K562 (cell line): ENCODE results near the gene SLC38A10. TPM values are rescaled to one million over a fixed set of nuclear protein-coding genes. Genes with fewer than 3 reads are reported as not detected.

Source experiments
- ETV6 ChIP-seq, 3 experiments: fragments of 150-350 bp in 1 of 3; sonication (generic) in 1 of 3; formaldehyde crosslinking in 1 of 3; IDR thresholded peaks; 2 replicates each; pipeline versions ENCODE4 v1.6.1 to v1.8.0; 2014 to 2022; ENCODE audit warnings: borderline replicate concordance in 2 of 3, low read depth in 2 of 3, antibody characterized with exemption in 1 of 3, low read length in 1 of 3, mild to moderate bottlenecking in 1 of 3, missing genetic modification reagents in 1 of 3
- HNRNPK ChIP-seq: fragments of 200-400 bp; formaldehyde crosslinking; IDR thresholded peaks from one replicate; pipeline ENCODE4 v1.6.1; 2018; ENCODE audit warnings: mild to moderate bottlenecking, low read depth, low read length; ENCODE audit not compliant: poor library complexity, severe bottlenecking
- MBD2 ChIP-seq: sonication (generic); IDR thresholded peaks from 2 replicates; pipeline ENCODE4 v1.6.1; 2016; ENCODE audit warnings: low read depth, borderline replicate concordance
- NFIC ChIP-seq: fragments of 450-650 bp; IDR thresholded peaks from 2 replicates; pipeline ENCODE4 v1.6.1; 2017; ENCODE audit warnings: mild to moderate bottlenecking, inconsistent platforms
- RBM34 ChIP-seq: fragments of 200-400 bp; formaldehyde crosslinking; IDR thresholded peaks from 2 replicates; pipeline ENCODE4 v1.6.1; 2018; ENCODE audit warnings: low read length, borderline replicate concordance; ENCODE audit not compliant: insufficient read depth
- RNF2 ChIP-seq: sonication (generic); IDR thresholded peaks from 2 replicates; pipeline ENCODE4 v1.6.1; 2016
- SMARCA4 ChIP-seq: fragments of 450-650 bp; IDR thresholded peaks from 2 replicates; pipeline ENCODE4 v1.6.1; 2016
- TAL1 ChIP-seq: fragments of 450-650 bp; IDR thresholded peaks from 2 replicates; pipeline ENCODE4 v1.6.1; 2016; ENCODE audit warnings: mild to moderate bottlenecking
- TARDBP ChIP-seq: fragments of 450-650 bp; IDR thresholded peaks from 2 replicates; pipeline ENCODE4 v1.6.1; 2016
- TEAD4 ChIP-seq, 2 experiments: sonication (generic) in 1 of 2; formaldehyde crosslinking in 1 of 2; IDR thresholded peaks; 2 replicates each; pipeline versions ENCODE4 v1.6.1 to v1.8.0; 2012 to 2022; ENCODE audit warnings: borderline replicate concordance in 1 of 2, inconsistent platforms in 1 of 2, low read length in 1 of 2, mild to moderate bottlenecking in 1 of 2, missing genetic modification reagents in 1 of 2
- U2AF1 ChIP-seq: fragments of 200-400 bp; formaldehyde crosslinking; optimal IDR thresholded peaks from 2 replicates; pipeline ENCODE3; 2017; ENCODE audit warnings: mild to moderate bottlenecking, low read depth, low read length, moderate library complexity
- ZNF174 ChIP-seq: fragments of 250-450 bp; sonication (Bioruptor Pico); IDR thresholded peaks from 2 replicates; pipeline ENCODE4 v1.4.0; 2020; ENCODE audit warnings: mild to moderate bottlenecking
- ZNF584 ChIP-seq: fragments of 200-800 bp; sonication (Bioruptor generic); IDR thresholded peaks from 2 replicates; pipeline ENCODE4 v1.6.1; 2016; ENCODE audit warnings: low read depth, mild to moderate bottlenecking, missing genetic modification characterization, missing compliant biosample characterization
- ZNF699 ChIP-seq: fragments of 250-450 bp; sonication (Bioruptor Pico); IDR thresholded peaks from 2 replicates; pipeline ENCODE4 v1.8.0; 2021; ENCODE audit warnings: mild to moderate bottlenecking, moderate library complexity; ENCODE audit not compliant: insufficient replicate concordance
- polyA plus RNA-seq, 8 experiments: library from polyadenylated mRNA; depleted of rRNA in 4 of 8; stranded (reverse) in 5 of 8; unstranded in 3 of 8; fragments of >200 nt; fragmentation: Nextera tagmentation in 2 of 8; fragmentation: Illumina TruSeq in 1 of 8; extraction: Ambion mirVana in 2 of 8; extraction: Trizol in 1 of 8; gene quantifications; 2 replicates each; pipeline versions ENCODE4 v1.2.1 to v1.2.3, GENCODE V29; 2011 to 2014; ENCODE audit warnings: inconsistent platforms in 1 of 8, missing spikeins in 1 of 8
- total RNA-seq, 7 experiments: library from RNA; depleted of rRNA in 6 of 7; stranded (reverse); fragments of >200 nt in 6 of 7; fragmentation: Illumina TruSeq in 2 of 7; extraction: Trizol in 2 of 7; gene quantifications; 2 replicates each; pipeline versions ENCODE4 v1.2.1 to v1.2.3, GENCODE V29; 2011 to 2021; ENCODE audit warnings: low replicate concordance in 1 of 7
- TF ChIP-seq, protein P1 (sequence below): fragments of 450-650 bp; IDR thresholded peaks from one replicate; pipeline ENCODE4 v1.6.1; 2018; ENCODE audit warnings: mild to moderate bottlenecking, moderate library complexity; ENCODE audit not compliant: partially characterized antibody
- TF ChIP-seq, protein P2 (sequence below): fragments of 450-650 bp; formaldehyde crosslinking; IDR thresholded peaks from 2 replicates; pipeline ENCODE4 v1.4.0; 2020; ENCODE audit warnings: mild to moderate bottlenecking, mixed read lengths

Gene SLC38A10
- total and polyA plus RNA-seq, 9 of the 15 experiments (the other 6 are each of a cell fraction or from before 2014, with no cell fraction given): 0.45 to 54.2 (median 13.8) TPM

GRCh38 chr17:81295031-81295675 lies at the start of gene SLC38A10 (continued):
- TF ChIP-seq TEAD4 (IDR thresholded peaks at IDR 0.05; ENCODE audit: low read length) (no peak), TEAD4 (CRISPR knock-in tag; IDR thresholded peaks at IDR 0.05; ENCODE audit: borderline replicate concordance) (no peak; the same call in 1 of the 2 replicates), TAL1 (no peak), TARDBP (no peak), ZNF584 (CRISPR knock-in tag) (no peak), RNF2 (no peak), ZNF699 (no peak), RBM34 (0 out of 2 replicates have a peak, but pooled peaks have one; percentile 83), ZNF174 (CRISPR knock-in tag) (no peak), U2AF1 (peak; percentile 90), HNRNPK (no peak), MBD2 (peak; percentile 57; the same call in 1 of the 2 replicates), SMARCA4 (no peak), NFIC (peak; percentile 74), ETV6 (IDR thresholded peaks at IDR 0.05; ENCODE audit: borderline replicate concordance in 1 of 2, low read depth in 2 of 2, low read length in 1 of 2) (peak in 1 of 2 experiments; percentile 89; a peak in 3 of 4 replicates), ETV6 (CRISPR knock-in tag; IDR thresholded peaks at IDR 0.05; ENCODE audit: borderline replicate concordance) (no peak)
- TF ChIP-seq, protein P1, sequence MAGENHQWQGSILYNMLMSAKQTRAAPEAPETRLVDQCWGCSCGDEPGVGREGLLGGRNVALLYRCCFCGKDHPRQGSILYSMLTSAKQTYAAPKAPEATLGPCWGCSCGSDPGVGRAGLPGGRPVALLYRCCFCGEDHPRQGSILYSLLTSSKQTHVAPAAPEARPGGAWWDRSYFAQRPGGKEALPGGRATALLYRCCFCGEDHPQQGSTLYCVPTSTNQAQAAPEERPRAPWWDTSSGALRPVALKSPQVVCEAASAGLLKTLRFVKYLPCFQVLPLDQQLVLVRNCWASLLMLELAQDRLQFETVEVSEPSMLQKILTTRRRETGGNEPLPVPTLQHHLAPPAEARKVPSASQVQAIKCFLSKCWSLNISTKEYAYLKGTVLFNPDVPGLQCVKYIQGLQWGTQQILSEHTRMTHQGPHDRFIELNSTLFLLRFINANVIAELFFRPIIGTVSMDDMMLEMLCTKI: no peak
- TF ChIP-seq, protein P2, sequence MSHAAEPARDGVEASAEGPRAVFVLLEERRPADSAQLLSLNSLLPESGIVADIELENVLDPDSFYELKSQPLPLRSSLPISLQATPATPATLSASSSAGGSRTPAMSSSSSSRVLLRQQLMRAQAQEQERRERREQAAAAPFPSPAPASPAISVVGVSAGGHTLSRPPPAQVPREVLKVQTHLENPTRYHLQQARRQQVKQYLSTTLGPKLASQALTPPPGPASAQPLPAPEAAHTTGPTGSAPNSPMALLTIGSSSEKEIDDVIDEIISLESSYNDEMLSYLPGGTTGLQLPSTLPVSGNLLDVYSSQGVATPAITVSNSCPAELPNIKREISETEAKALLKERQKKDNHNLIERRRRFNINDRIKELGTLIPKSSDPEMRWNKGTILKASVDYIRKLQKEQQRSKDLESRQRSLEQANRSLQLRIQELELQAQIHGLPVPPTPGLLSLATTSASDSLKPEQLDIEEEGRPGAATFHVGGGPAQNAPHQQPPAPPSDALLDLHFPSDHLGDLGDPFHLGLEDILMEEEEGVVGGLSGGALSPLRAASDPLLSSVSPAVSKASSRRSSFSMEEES (CRISPR knock-in tag): no peak
